A549 (cell line): ENCODE measurements around the gene TAF1D. TPM values are rescaled to one million over a fixed set of nuclear protein-coding genes. Genes with fewer than 3 reads are reported as not detected.

Experiments
- ATAC-seq, 2 experiments: fragments of 200-7000 bp in 1 of 2; fragments of >200 bp in 1 of 2; cut with Nextera tagmentation in 1 of 2; cut with Tn5 transposase in 1 of 2; 3 replicates each; pipeline versions ENCODE4 v1.8.0 to v1.9.1; 2018 to 2020; ENCODE audit warnings: mild to moderate bottlenecking in 1 of 2, moderate library complexity in 1 of 2
- CTCF ChIA-PET: fragments of 300-600 bp; sonication (Branson Sonifier 250); formaldehyde crosslinking; extraction: SDS; loops from one replicate; lab custom pipeline; 2021; ENCODE audit warnings: antibody characterized with exemption, inconsistent platforms; lab: Yijun Ruan, JAX
- POLR2A ChIA-PET: fragments of 350-600 bp; formaldehyde crosslinking; extraction: SDS; loops from one replicate; lab custom pipeline; 2021; ENCODE audit warnings: antibody characterized with exemption, inconsistent platforms; lab: Yijun Ruan, JAX
- DNase-seq, 2 experiments: peaks; one replicate each; pipeline versions ENCODE4 v3.0.0 to v3.0.0-alpha.2; 2011 to 2016; ENCODE audit warnings: low read depth in 1 of 2, low spot score in 1 of 2
- FAIRE-seq: peaks from 2 replicates; lab custom pipeline; 2011; peaks lifted over from hg19 to GRCh38; lab: Jason Lieb, UNC
- H3K27ac ChIP-seq, 2 experiments: fragments of >200 bp; sonication (Bioruptor Twin); formaldehyde crosslinking; 3 replicates each; pipeline ENCODE4 v1.5.1; 2016 to 2017
- H3K4me1 ChIP-seq: fragments of >200 bp; sonication (Bioruptor Twin); formaldehyde crosslinking; 3 replicates; pipeline ENCODE4 v1.6.1; 2016
- H3K4me2 ChIP-seq: fragments of >200 bp; sonication (Bioruptor Twin); formaldehyde crosslinking; 3 replicates; pipeline ENCODE4 v1.6.1; 2016
- H3K4me3 ChIP-seq: fragments of >200 bp; sonication (Bioruptor Twin); formaldehyde crosslinking; 3 replicates; pipeline ENCODE4 v1.5.1; 2016
- H3K9me3 ChIP-seq: fragments of >200 bp; sonication (Bioruptor Twin); formaldehyde crosslinking; 3 replicates; pipeline ENCODE4 v1.6.1; 2016
- ATOH8 ChIP-seq: fragments of 250-450 bp; sonication (Bioruptor Pico); IDR thresholded peaks from 2 replicates; pipeline ENCODE4 v1.5.0; 2020; ENCODE audit warnings: low read depth, mild to moderate bottlenecking, moderate library complexity
- BCL3 ChIP-seq: fragments of >200 bp; sonication (Bioruptor Twin); formaldehyde crosslinking; IDR thresholded peaks from 3 replicates; pipeline ENCODE4 v1.6.1; 2016
- CEBPB ChIP-seq, 2 experiments: fragments of >200 bp in 1 of 2; sonication (Bioruptor Twin) in 1 of 2; formaldehyde crosslinking in 1 of 2; IDR thresholded peaks; 2 replicates each; pipeline ENCODE4 v1.6.1; 2012 to 2016
- E2F6 ChIP-seq: IDR thresholded peaks from 2 replicates; pipeline ENCODE4 v1.6.1; 2012; ENCODE audit warnings: low read depth, borderline replicate concordance
- EHF ChIP-seq: fragments of 250-450 bp; sonication (Bioruptor Pico); IDR thresholded peaks from 2 replicates; pipeline ENCODE4 v1.5.0; 2020; ENCODE audit warnings: mild to moderate bottlenecking
- EP300 ChIP-seq, 2 experiments: fragments of >200 bp; sonication (Bioruptor Twin); formaldehyde crosslinking; IDR thresholded peaks; 2 replicates in 1 of 2; 3 replicates in 1 of 2; pipeline ENCODE4 v1.6.1; 2016 to 2017
- HDAC2 ChIP-seq: fragments of 200-600 bp; sonication (generic); IDR thresholded peaks from 2 replicates; pipeline ENCODE4 v1.6.1; 2016
- HOXB13 ChIP-seq: fragments of 250-450 bp; sonication (Bioruptor Pico); IDR thresholded peaks from 2 replicates; pipeline ENCODE4 v1.5.0; 2020; ENCODE audit warnings: low read depth, mild to moderate bottlenecking, moderate library complexity
- HOXB5 ChIP-seq: fragments of 250-450 bp; sonication (Bioruptor Pico); IDR thresholded peaks from 2 replicates; pipeline ENCODE4 v1.5.0; 2020; ENCODE audit warnings: mild to moderate bottlenecking, moderate library complexity
- KDM5A ChIP-seq: fragments of 200-600 bp; sonication (generic); IDR thresholded peaks from 2 replicates; pipeline ENCODE4 v1.6.1; 2016; ENCODE audit warnings: antibody characterized with exemption, mild to moderate bottlenecking
- MAZ ChIP-seq: fragments of 150-350 bp; IDR thresholded peaks from 2 replicates; pipeline ENCODE4 v1.6.1; 2014; ENCODE audit warnings: antibody characterized with exemption, low read depth, low read length, borderline replicate concordance
- MYC ChIP-seq: IDR thresholded peaks from 2 replicates; pipeline ENCODE4 v1.6.1; 2012; ENCODE audit warnings: mild to moderate bottlenecking, inconsistent platforms, low read length, improper control_type of control experiment, borderline replicate concordance
- NFE2L2 ChIP-seq: fragments of 150-350 bp; conservative IDR thresholded peaks from 2 replicates; pipeline ENCODE4 v1.6.1; 2014; ENCODE audit warnings: low read length
- NPAS2 ChIP-seq: fragments of 250-450 bp; sonication (Bioruptor Pico); IDR thresholded peaks from 2 replicates; pipeline ENCODE4 v1.8.0; 2022; ENCODE audit warnings: mild to moderate bottlenecking, moderate library complexity, borderline replicate concordance
- PBX3 ChIP-seq: IDR thresholded peaks from 2 replicates; pipeline ENCODE4 v1.6.1; 2012
- POLR2AphosphoS2 ChIP-seq: conservative IDR thresholded peaks from 2 replicates; pipeline ENCODE4 v1.6.1; 2012; ENCODE audit warnings: low read length, improper control_type of control experiment, inconsistent platforms
- RAD21 ChIP-seq, 2 experiments: fragments of >200 bp in 1 of 2; sonication (Bioruptor Twin) in 1 of 2; formaldehyde crosslinking in 1 of 2; IDR thresholded peaks in 1 of 2; conservative IDR thresholded peaks in 1 of 2; 2 replicates in 1 of 2; 3 replicates in 1 of 2; pipeline ENCODE4 v1.6.1; 2012 to 2018; ENCODE audit warnings: inconsistent platforms in 1 of 2
- RARB ChIP-seq: fragments of 250-450 bp; sonication (Bioruptor Pico); IDR thresholded peaks from 2 replicates; pipeline ENCODE4 v1.8.0; 2021; ENCODE audit warnings: mild to moderate bottlenecking, moderate library complexity
- RNF2 ChIP-seq: fragments of 200-600 bp; sonication (generic); IDR thresholded peaks from 2 replicates; pipeline ENCODE4 v1.6.1; 2016; ENCODE audit warnings: low read depth, mild to moderate bottlenecking, antibody characterized with exemption, moderate library complexity, borderline replicate concordance
- USF2 ChIP-seq: fragments of 450-650 bp; IDR thresholded peaks from 2 replicates; pipeline ENCODE4 v1.6.1; 2014; ENCODE audit warnings: antibody characterized with exemption
- ZNF302 ChIP-seq: fragments of 250-450 bp; sonication (Bioruptor Pico); IDR thresholded peaks from 2 replicates; pipeline ENCODE4 v1.9.0; 2021; ENCODE audit warnings: inconsistent platforms, mild to moderate bottlenecking, moderate library complexity
- WGBS: methylation state at CpG from one replicate; pipeline ENCODE4 v1.1.6; 2017; ENCODE audit errors: missing lambda C conversion rate; 5-methylcytosine and 5-hydroxymethylcytosine counted together
- polyA plus RNA-seq, 4 experiments: library from polyadenylated mRNA; depleted of rRNA in 3 of 4; stranded (reverse); fragments of >200 nt; fragmentation: RNase III in 1 of 4; extraction: RNeasy Plus Mini Kit Qiagen cat#74134 plus additional on column Dnase treatment in 1 of 4; gene quantifications; 2 replicates in 3 of 4; 3 replicates in 1 of 4; pipeline ENCODE4 v1.2.3, GENCODE V29; 2011 to 2017

TAF1D gene
- polyA plus RNA-seq, 2 of the 4 experiments (the other 2 are of a cell fraction), result 116 to 218 TPM

GRCh38 chr11:93772123-93772522, 30.8 kb upstream of the TAF1D start:
- FAIRE-seq (no peak), ATAC-seq (no peak)
- POLR2A ChIA-PET, result no interaction called here

GRCh38 chr11:93770160-93770559, 28.9 kb upstream of the TAF1D start:
- Histone ChIP-seq H3K27ac (no peak overlapping the region), H3K9me3 (no peaks in the 10 kb centered on the region), H3K4me3 (no peak overlapping the region), H3K4me1 (no peaks in the 10 kb centered on the region), H3K4me2 (no peak overlapping the region)
- no peak for FAIRE-seq
- no peak for TF ChIP-seq BCL3
- no peak for TF ChIP-seq HOXB13 (CRISPR knock-in tag)
- TF ChIP-seq NFE2L2, result no peak
- TF ChIP-seq RARB (CRISPR knock-in tag), result no peak
- TF ChIP-seq CEBPB (IDR thresholded peaks at IDR 0.05), result no peak
- no peak for TF ChIP-seq POLR2AphosphoS2
- no peak for TF ChIP-seq NPAS2 (CRISPR knock-in tag)
- TF ChIP-seq KDM5A, result no peak
- ATAC-seq, result no peak
- ChIA-PET CTCF (interaction anchor here (0.9 kb wide), 1 partner anchor 10 kb away, joined by 3 read pairs; no protein-coding TSS in a partner anchor), POLR2A (no interaction called here)
- 43% methylated on average over 1 of the region's 1 CpG for WGBS
- DNase-seq, result no peak

More at GRCh38 chr11:93772123-93772522, 30.8 kb upstream of the TAF1D start:
- DNase-seq, result no peak
- Histone ChIP-seq H3K27ac (no peak overlapping the region), H3K4me2 (no peak overlapping the region), H3K4me3 (no peak overlapping the region), H3K9me3 (no peaks in the 10 kb centered on the region), H3K4me1 (no peaks in the 10 kb centered on the region)
- CTCF ChIA-PET, result interaction anchor here (2.0 kb wide), 1 partner anchor 12 kb away, joined by 6 read pairs; the partner anchor contains the start of gene MED17
- 90% methylated on average over 3 of the region's 4 CpGs for WGBS
- TF ChIP-seq USF2 (no peak), RAD21 (conservative IDR thresholded peaks at IDR 0.05 in 1 of 2, IDR thresholded peaks at IDR 0.05 in 1 of 2) (no peak)

- Histone ChIP-seq H3K4me3 (no peak overlapping the region), H3K4me1 (no peaks in the 10 kb centered on the region), H3K9me3 (no peaks in the 10 kb centered on the region), H3K4me2 (no peak overlapping the region), H3K27ac (no peak overlapping the region)
- CTCF ChIA-PET, result no interaction called here
- POLR2A ChIA-PET, result no interaction called here
- no peak for FAIRE-seq
- ATAC-seq, result no peak
- no peak for TF ChIP-seq ZNF302 (CRISPR knock-in tag)
- TF ChIP-seq EHF, result no peak
- no peak for TF ChIP-seq MAZ
- TF ChIP-seq E2F6, result no peak
- no peak for TF ChIP-seq ATOH8 (CRISPR knock-in tag)
- TF ChIP-seq HOXB13 (CRISPR knock-in tag), result no peak
- TF ChIP-seq RAD21 (conservative IDR thresholded peaks at IDR 0.05 in 1 of 2, IDR thresholded peaks at IDR 0.05 in 1 of 2), result no peak
- TF ChIP-seq HOXB5, result no peak
- no peak for TF ChIP-seq CEBPB (IDR thresholded peaks at IDR 0.05)
- TF ChIP-seq MYC, result no peak
- TF ChIP-seq HDAC2, result no peak
- TF ChIP-seq EP300 (IDR thresholded peaks at IDR 0.05), result no peak
- no peak for TF ChIP-seq RNF2
- TF ChIP-seq PBX3, result no peak
- WGBS, result 77% methylated on average over 3 of the region's 3 CpGs
- no peak for DNase-seq
These were observed 25.7 kb upstream of the TAF1D start for GRCh38 chr11:93767018-93767417.
